Measurements from ENCODE around the gene TMEM184C.

TMEM184C gene

DNA sequence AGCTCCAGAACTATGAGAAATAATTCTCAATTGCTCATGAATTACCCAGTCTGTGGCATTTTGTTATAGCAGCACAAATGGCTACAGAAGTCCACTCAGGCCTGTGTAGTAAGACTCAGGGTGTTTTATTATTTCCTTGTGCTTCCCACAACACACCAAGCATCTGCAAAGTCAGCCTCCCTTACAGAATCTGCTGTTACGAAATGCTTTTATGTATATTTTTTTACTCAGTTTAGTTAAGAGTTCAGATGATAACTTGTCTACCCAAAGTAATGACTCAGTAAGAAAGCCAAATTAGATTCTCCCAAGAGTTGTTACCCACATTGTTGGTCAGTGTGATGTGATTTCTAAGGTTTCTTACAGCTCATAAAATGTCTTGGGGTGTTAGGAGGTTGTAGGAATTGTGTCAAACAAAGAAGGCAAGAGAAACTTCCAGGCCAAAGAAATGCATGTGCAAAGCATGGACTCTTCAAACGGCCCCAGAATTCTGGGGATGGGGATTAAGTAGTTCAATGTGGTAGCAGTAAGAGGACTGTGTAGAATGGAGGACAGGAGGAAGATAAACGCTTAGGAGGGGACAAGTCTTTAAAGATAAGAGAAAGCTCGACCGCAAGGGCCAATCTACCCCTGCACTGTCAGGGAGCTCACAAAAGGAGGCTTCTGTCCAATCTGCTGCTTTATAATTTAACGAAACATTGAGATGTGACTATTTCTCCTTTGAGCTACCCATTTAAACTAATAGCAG, 35.4 kb upstream of the TMEM184C start:
- TF ChIP-seq PPARA (CRISPR knock-in tag; IDR thresholded peaks at IDR 0.05; ENCODE audit: borderline replicate concordance): no peak
- TF ChIP-seq, protein P1, sequence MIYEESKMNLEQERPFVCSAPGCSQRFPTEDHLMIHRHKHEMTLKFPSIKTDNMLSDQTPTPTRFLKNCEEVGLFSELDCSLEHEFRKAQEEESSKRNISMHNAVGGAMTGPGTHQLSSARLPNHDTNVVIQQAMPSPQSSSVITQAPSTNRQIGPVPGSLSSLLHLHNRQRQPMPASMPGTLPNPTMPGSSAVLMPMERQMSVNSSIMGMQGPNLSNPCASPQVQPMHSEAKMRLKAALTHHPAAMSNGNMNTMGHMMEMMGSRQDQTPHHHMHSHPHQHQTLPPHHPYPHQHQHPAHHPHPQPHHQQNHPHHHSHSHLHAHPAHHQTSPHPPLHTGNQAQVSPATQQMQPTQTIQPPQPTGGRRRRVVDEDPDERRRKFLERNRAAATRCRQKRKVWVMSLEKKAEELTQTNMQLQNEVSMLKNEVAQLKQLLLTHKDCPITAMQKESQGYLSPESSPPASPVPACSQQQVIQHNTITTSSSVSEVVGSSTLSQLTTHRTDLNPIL (CRISPR knock-in tag; IDR thresholded peaks at IDR 0.05; ENCODE audit: low read depth): no peak
- TF ChIP-seq CSDC2 (CRISPR knock-in tag; IDR thresholded peaks at IDR 0.05): no peak
- TF ChIP-seq, protein P2, sequence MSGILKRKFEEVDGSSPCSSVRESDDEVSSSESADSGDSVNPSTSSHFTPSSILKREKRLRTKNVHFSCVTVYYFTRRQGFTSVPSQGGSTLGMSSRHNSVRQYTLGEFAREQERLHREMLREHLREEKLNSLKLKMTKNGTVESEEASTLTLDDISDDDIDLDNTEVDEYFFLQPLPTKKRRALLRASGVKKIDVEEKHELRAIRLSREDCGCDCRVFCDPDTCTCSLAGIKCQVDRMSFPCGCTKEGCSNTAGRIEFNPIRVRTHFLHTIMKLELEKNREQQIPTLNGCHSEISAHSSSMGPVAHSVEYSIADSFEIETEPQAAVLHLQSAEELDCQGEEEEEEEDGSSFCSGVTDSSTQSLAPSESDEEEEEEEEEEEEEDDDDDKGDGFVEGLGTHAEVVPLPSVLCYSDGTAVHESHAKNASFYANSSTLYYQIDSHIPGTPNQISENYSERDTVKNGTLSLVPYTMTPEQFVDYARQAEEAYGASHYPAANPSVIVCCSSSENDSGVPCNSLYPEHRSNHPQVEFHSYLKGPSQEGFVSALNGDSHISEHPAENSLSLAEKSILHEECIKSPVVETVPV (CRISPR knock-in tag; IDR thresholded peaks at IDR 0.05): no peak
- TF ChIP-seq GLIS3 (CRISPR knock-in tag; IDR thresholded peaks at IDR 0.05): no peak
- no peak for TF ChIP-seq OSR1 (CRISPR knock-in tag; IDR thresholded peaks at IDR 0.05)
- no peak for TF ChIP-seq ZC3H10 (CRISPR knock-in tag; IDR thresholded peaks at IDR 0.05)
- no peak for TF ChIP-seq ZNF565 (CRISPR knock-in tag; conservative IDR thresholded peaks at IDR 0.05; ENCODE audit: low read depth)
- TF ChIP-seq TCF4 (CRISPR knock-in tag; IDR thresholded peaks at IDR 0.05; ENCODE audit: borderline replicate concordance): no peak
- no peak for TF ChIP-seq ISL1 (CRISPR knock-in tag; IDR thresholded peaks at IDR 0.05)
- no peak for TF ChIP-seq ZNF70 (CRISPR knock-in tag; IDR thresholded peaks at IDR 0.05)
- TF ChIP-seq TSHZ2 (CRISPR knock-in tag; IDR thresholded peaks at IDR 0.05): no peak
- no peak for TF ChIP-seq ZNF8 (CRISPR knock-in tag; IDR thresholded peaks at IDR 0.05)
- no peak for TF ChIP-seq SNAI2 (CRISPR knock-in tag; IDR thresholded peaks at IDR 0.05)
- ATAC-seq: no peak

DNA sequence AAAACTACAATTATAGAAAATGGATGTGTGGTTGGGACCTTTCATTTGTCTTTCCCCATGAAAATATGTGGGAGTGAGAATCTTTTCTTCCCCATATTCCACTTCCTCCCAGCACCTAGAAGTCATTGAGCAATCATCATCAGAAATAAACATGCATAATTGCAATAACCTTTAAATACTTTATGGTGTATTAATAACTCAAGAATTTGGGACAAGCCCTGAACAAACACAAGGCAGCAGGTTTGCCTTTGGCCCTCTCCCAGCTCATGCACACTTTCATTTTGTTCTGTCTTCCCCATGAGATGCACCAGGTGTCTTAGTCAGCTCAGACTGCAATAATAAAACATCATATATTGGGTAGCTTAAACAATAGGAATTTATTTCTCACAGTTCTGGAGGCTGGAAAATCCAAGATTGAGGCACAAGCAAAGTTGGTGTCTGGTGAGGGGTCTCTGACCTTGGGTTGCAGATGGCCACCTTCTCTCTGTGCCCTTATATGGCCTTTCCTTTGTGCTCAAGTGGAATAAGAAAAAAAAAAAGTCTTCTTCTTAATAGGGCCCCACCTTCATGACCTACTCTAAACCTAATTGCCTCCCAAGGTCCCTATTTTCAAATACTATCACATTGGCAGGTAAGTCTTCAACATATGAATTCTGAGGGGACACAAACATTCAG, 34.7 kb upstream of the TMEM184C start:
- TF ChIP-seq OSR1 (CRISPR knock-in tag; IDR thresholded peaks at IDR 0.05) (no peak), ZNF565 (CRISPR knock-in tag; conservative IDR thresholded peaks at IDR 0.05; ENCODE audit: low read depth) (no peak), ZC3H10 (CRISPR knock-in tag; IDR thresholded peaks at IDR 0.05) (no peak), RARB (CRISPR knock-in tag; IDR thresholded peaks at IDR 0.05) (no peak), TCF4 (CRISPR knock-in tag; IDR thresholded peaks at IDR 0.05; ENCODE audit: borderline replicate concordance) (no peak), ARNTL (CRISPR knock-in tag; IDR thresholded peaks at IDR 0.05; ENCODE audit: borderline replicate concordance, low read depth) (no peak), CSDC2 (CRISPR knock-in tag; IDR thresholded peaks at IDR 0.05) (no peak), ZNF8 (CRISPR knock-in tag; IDR thresholded peaks at IDR 0.05) (no peak), PPARA (CRISPR knock-in tag; IDR thresholded peaks at IDR 0.05; ENCODE audit: borderline replicate concordance) (no peak), ZNF70 (CRISPR knock-in tag; IDR thresholded peaks at IDR 0.05) (no peak), SNAI2 (CRISPR knock-in tag; IDR thresholded peaks at IDR 0.05) (no peak), ZFP3 (CRISPR knock-in tag; IDR thresholded peaks at IDR 0.05) (no peak), ISL1 (CRISPR knock-in tag; IDR thresholded peaks at IDR 0.05) (no peak), PATZ1 (CRISPR knock-in tag; IDR thresholded peaks at IDR 0.05; ENCODE audit: borderline replicate concordance) (no peak), ESRRG (CRISPR knock-in tag; IDR thresholded peaks at IDR 0.05) (no peak), ZFP30 (CRISPR knock-in tag; IDR thresholded peaks at IDR 0.05) (no peak)
- TF ChIP-seq, protein P2 (CRISPR knock-in tag; IDR thresholded peaks at IDR 0.05): no peak
- TF ChIP-seq, protein P1 (CRISPR knock-in tag; IDR thresholded peaks at IDR 0.05; ENCODE audit: low read depth): no peak
- TF ChIP-seq, protein P3, sequence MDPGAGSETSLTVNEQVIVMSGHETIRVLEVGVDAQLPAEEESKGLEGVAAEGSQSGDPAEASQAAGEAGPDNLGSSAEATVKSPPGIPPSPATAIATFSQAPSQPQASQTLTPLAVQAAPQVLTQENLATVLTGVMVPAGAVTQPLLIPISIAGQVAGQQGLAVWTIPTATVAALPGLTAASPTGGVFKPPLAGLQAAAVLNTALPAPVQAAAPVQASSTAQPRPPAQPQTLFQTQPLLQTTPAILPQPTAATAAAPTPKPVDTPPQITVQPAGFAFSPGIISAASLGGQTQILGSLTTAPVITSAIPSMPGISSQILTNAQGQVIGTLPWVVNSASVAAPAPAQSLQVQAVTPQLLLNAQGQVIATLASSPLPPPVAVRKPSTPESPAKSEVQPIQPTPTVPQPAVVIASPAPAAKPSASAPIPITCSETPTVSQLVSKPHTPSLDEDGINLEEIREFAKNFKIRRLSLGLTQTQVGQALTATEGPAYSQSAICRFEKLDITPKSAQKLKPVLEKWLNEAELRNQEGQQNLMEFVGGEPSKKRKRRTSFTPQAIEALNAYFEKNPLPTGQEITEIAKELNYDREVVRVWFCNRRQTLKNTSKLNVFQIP (CRISPR knock-in tag; IDR thresholded peaks at IDR 0.05; ENCODE audit: borderline replicate concordance, low read depth): no peak
- ATAC-seq: no peak
